GM13976 (cell line): ENCODE measurements around the gene TMCC3.

ENCODE experiments used
- DNase-seq: peaks from one replicate; pipeline ENCODE4 v3.0.0; 2012; ENCODE audit warnings: low spot score
- in situ Hi-C: fragments of 300-500 bp; cut with MboI; formaldehyde crosslinking; loops from one replicate; pipeline ENCODE4 v1.12.0; 2022; ENCODE audit warnings: low sequenced_read_pairs, mixed read lengths, inconsistent platforms; ENCODE audit not compliant: unreplicated experiment
- TF ChIP-seq, protein P1 (sequence below): IDR thresholded peaks from 2 replicates; pipeline ENCODE4 v1.5.1; 2012; ENCODE audit warnings: borderline replicate concordance, mild to moderate bottlenecking; ENCODE audit not compliant: insufficient read depth; ENCODE audit errors: extremely low read depth, missing control alignments, control extremely low read depth

Gene TMCC3

DNA sequence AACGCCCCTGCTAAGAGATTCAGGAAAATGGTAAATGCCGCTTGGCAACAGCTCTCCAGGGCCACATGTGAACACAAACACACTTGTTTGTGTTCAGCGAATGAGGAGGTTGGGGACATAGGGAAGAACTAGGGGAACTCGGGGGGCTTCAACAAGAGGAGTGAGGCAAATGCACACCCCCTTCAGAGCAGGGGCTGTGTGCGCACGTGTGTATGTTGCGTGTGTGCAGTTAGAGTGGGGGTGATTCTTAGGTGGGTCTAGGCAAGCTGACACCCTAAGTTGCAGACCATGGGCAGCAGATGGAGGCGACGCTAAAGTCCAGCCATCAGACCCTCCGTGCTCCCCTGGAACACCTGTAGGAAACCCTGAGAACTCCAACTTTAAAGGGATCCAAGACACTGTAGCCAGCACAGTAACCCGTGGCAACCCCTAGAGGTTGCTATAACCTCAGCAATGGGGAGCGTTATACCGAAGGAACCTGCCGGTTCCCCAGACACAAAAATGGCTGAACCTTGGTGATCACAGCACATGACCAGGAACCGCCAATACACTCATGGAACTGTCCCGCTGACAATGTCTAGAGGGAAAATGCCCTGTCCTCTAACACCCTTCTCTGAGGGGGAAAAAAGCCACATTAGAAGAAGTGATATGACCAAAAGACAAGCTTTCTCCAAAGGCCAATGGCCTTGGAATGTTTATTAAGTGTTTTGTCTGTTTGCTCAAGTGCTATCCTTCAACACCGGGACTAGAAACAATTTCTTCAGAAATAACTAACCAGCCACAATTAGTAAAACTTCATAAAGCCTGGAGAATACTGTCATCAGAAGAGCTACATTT lies 104.2 kb downstream of the TMCC3 start:
- TF ChIP-seq, protein P1, sequence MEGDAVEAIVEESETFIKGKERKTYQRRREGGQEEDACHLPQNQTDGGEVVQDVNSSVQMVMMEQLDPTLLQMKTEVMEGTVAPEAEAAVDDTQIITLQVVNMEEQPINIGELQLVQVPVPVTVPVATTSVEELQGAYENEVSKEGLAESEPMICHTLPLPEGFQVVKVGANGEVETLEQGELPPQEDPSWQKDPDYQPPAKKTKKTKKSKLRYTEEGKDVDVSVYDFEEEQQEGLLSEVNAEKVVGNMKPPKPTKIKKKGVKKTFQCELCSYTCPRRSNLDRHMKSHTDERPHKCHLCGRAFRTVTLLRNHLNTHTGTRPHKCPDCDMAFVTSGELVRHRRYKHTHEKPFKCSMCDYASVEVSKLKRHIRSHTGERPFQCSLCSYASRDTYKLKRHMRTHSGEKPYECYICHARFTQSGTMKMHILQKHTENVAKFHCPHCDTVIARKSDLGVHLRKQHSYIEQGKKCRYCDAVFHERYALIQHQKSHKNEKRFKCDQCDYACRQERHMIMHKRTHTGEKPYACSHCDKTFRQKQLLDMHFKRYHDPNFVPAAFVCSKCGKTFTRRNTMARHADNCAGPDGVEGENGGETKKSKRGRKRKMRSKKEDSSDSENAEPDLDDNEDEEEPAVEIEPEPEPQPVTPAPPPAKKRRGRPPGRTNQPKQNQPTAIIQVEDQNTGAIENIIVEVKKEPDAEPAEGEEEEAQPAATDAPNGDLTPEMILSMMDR = no peak
- peak; percentile 75 for DNase-seq
- in situ Hi-C loops = no loop called here

DNA sequence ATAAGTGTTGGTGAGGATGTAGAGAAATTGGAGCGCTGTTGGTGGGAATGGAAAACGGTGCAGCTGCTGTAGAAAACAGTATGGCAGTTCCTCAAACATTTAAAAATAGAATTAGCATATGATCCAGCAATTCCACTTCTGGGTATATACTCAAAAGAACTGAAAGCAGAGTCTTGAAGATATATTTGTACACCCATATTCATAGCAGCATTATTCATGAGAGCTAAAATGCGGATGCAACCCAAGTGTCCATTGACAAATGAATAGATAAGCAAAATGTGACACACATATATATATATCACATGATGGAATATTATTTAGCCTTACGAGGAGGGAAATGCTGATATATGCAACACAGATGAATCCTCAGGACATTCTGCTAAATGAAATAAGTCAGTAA lies 106.0 kb downstream of the TMCC3 start:
- DNase-seq = no peak
- TF ChIP-seq, protein P1 = no peak
- in situ Hi-C loops = no loop called here

DNA sequence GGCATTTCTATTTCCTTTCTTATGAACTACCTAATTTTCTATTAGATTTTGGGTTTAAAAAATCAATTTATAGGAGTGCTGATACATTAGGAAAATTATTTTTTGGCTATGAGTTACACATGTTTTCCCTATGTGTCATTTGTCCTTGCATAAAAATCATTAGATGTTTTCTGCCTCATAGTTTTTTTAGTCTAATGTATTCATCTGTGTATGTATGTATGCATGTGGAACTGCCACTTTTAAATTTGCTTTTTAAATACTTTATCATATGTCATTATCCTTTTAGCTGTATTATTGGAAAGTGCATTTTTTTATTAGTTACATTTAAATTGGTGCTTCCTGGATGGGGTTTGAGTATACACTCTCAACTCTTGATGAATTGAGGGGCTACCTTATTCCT lies 112.0 kb downstream of the TMCC3 start:
- in situ Hi-C loops = loop anchor here (10.0 kb wide), 1 partner anchor 214 kb away; no protein-coding TSS in a partner anchor
- TF ChIP-seq, protein P1 = no peak
- DNase-seq = no peak

DNA sequence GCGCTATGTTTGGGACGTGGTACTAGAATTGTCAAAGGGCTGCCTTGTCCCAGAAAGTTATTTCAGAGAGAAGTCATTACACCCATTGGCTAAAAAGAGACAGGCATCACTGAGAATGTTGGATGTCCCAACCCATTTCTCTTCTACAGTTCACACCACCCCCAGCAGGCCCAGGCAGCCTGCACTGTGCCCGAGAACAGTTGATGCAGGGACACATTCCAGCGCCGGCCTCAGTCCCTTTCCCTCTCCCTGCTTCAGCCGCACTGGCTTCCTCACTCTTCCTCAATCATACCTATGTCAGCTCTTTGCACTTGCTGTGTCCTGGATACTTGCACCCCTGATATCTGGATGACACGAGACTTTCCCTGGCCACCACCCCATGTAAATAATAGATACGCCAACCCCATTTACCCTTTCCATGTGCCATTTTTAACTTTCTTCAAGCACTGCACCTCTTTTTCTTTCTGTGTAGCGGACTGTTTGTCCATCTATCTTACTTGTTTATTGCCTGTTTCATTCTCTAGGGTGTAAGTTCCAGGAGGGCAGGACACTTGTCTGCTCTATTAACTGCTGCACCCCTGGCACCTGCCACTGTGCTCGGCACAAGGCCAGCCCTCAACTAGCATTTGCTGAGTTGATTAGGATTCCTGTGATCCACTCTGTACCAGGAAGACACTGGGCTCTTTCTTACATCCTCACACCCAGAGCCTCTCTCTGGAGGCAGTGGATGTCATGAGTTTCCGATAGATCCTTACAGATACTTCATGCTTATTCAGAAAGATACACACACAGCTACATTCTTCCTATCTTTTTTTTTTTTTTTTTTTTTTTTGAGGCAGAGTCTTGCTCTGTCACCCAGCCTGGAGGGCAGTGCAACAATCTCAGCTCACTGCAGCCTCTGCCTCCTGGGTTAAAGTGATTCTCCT lies 114.1 kb downstream of the TMCC3 start:
- in situ Hi-C loops = loop anchor here (10.0 kb wide), 1 partner anchor 212 kb away; no protein-coding TSS in a partner anchor
- TF ChIP-seq, protein P1 = no peak
- DNase-seq = no peak

DNA sequence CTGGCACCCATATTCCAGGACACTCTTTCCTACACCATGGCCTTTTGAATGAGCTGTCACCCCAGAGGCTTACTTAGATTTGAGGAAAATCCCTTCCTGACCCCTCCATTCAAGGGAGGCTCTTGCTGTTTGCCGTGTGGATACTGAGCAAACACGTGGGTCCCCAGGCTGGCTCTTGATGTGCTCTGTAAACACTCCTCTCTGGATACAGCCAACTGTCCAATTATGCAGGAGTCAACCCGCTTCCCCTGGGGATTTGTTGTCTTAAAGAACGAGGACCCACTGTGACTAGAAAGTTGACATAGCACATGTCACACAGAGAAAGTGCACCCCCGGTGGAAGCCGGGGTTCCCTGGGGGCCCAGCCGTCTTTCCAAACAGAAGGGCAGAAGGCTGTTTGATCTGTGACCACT lies 114.8 kb downstream of the TMCC3 start:
- in situ Hi-C loops = loop anchor here (10.0 kb wide), 1 partner anchor 211 kb away; no protein-coding TSS in a partner anchor
- DNase-seq = no peak
- TF ChIP-seq, protein P1 = no peak

DNA sequence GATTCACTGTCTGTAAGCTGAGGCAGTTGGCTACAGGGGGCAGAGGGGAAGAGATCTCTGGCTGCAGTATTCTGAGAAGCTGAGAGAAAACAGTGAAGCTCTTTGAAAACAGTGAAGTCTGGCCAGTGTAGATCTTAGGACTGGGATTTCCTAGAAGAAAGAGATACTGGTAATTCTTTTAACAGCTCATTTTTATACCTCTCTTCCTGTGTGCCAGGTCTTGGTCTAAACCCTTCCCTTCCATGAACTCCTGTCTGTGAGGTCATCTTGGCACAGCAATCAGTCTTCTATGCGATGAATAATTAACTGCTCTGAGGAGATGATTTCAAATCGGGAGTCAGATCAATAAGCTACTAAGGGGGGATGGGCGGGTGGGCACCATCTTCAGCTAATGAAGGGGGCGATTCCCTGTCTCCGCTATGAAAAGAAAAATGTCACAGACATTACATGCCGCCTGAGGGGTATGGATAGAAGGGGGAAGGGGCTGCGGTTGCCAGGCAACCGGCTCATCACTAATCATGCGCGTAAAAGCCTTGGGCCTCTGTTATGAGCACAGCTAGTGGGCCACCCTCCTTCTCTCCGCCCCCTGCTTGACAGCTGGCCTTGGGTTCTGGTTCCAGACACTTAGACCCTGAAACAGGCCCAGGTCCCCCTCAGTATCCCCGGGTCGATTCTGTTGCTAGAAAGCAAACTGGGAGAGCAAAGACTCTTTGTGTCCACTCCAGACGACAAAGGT lies 115.4 kb downstream of the TMCC3 start:
- no peak for DNase-seq
- in situ Hi-C loops = loop anchor here (5.0 to 10.0 kb wide), 2 partner anchors 210 to 398 kb away; no protein-coding TSS in a partner anchor

More for the DNA sequence above, 115.4 kb downstream of the TMCC3 start:
- TF ChIP-seq, protein P1 = no peak
